Parathyroid adenoma (tissue), 2 donors: ENCODE measurements around the gene SSR2.

Experiments used
- H2AFZ ChIP-seq: fragments of 300-600 bp; sonication (generic); one replicate; pipeline ENCODE4 v1.7.0; 2017; ENCODE audit warnings: antibody characterized with exemption, mild to moderate bottlenecking
- H3K27ac ChIP-seq: fragments of 300-600 bp; sonication (generic); one replicate; pipeline ENCODE4 v1.7.0; 2017
- H3K27me3 ChIP-seq: fragments of 300-600 bp; sonication (generic); one replicate; pipeline ENCODE4 v1.7.0; 2017; ENCODE audit warnings: low read length; ENCODE audit not compliant: control insufficient read depth, insufficient read depth
- H3K36me3 ChIP-seq: fragments of 300-600 bp; sonication (generic); one replicate; pipeline ENCODE4 v1.7.0; 2017; ENCODE audit warnings: low read length; ENCODE audit not compliant: control insufficient read depth, insufficient read depth
- H3K4me1 ChIP-seq: fragments of 300-600 bp; sonication (generic); one replicate; pipeline ENCODE4 v1.7.0; 2017; ENCODE audit warnings: control low read depth
- H3K4me2 ChIP-seq: fragments of 300-600 bp; sonication (generic); one replicate; pipeline ENCODE4 v1.7.0; 2017; ENCODE audit warnings: low read length
- H3K4me3 ChIP-seq: fragments of 300-600 bp; sonication (generic); one replicate; pipeline ENCODE4 v1.7.0; 2017; ENCODE audit warnings: low read depth, low read length
- H3K79me2 ChIP-seq: fragments of 300-600 bp; sonication (generic); one replicate; pipeline ENCODE4 v1.7.0; 2017; ENCODE audit warnings: control low read depth
- H3K9ac ChIP-seq: fragments of 300-600 bp; sonication (generic); one replicate; pipeline ENCODE4 v1.7.0; 2017; ENCODE audit warnings: mild to moderate bottlenecking
- H3K9me3 ChIP-seq: fragments of 300-600 bp; sonication (generic); one replicate; pipeline ENCODE4 v1.7.0; 2017; ENCODE audit warnings: low read length; ENCODE audit not compliant: control insufficient read depth
- CTCF ChIP-seq: fragments of 300-600 bp; sonication (generic); IDR thresholded peaks from one replicate; pipeline ENCODE4 v1.7.0; 2017; ENCODE audit warnings: antibody characterized with exemption, mild to moderate bottlenecking
- donor health status: primary hyperparathyroidism.

The SSR2 gene

GRCh38 chr1:155971910-155972809, 48.6 kb downstream of the SSR2 start:
- no peak for TF ChIP-seq CTCF
- no peaks in the 10 kb centered on the region for H3K27me3 ChIP-seq
- no peak overlapping the region for H3K4me3 ChIP-seq
- no peaks in the 10 kb centered on the region for H3K9me3 ChIP-seq
- no peak overlapping the region for H2AFZ ChIP-seq
- H3K79me2 ChIP-seq, result no peaks in the 10 kb centered on the region
- H3K4me2 ChIP-seq, result no peak overlapping the region
- no peak overlapping the region for H3K9ac ChIP-seq
- H3K4me1 ChIP-seq, result no peaks in the 10 kb centered on the region
- no peaks in the 10 kb centered on the region for H3K36me3 ChIP-seq
- H3K27ac ChIP-seq, result no peak overlapping the region

- no peak overlapping the region for H3K9ac ChIP-seq
- H3K36me3 ChIP-seq, result no peaks in the 10 kb centered on the region
- no peak overlapping the region for H3K27ac ChIP-seq
- H3K27me3 ChIP-seq, result no peaks in the 10 kb centered on the region
- no peak overlapping the region for H3K4me2 ChIP-seq
- no peaks in the 10 kb centered on the region for H3K79me2 ChIP-seq
- no peak for TF ChIP-seq CTCF
- no peaks in the 10 kb centered on the region for H3K9me3 ChIP-seq
- H3K4me3 ChIP-seq, result no peak overlapping the region
- no peaks in the 10 kb centered on the region for H3K4me1 ChIP-seq
- H2AFZ ChIP-seq, result no peak overlapping the region
Observed at GRCh38 chr1:155970531-155971167, 50.1 kb downstream of the SSR2 start.

GRCh38 chr1:155969377-155969791, 51.4 kb downstream of the SSR2 start:
- no peaks in the 10 kb centered on the region for H3K27me3 ChIP-seq
- H3K9ac ChIP-seq, result no peak overlapping the region
- no peak overlapping the region for H3K4me3 ChIP-seq
- TF ChIP-seq CTCF, result no peak
- no peaks in the 10 kb centered on the region for H3K4me1 ChIP-seq
- H3K4me2 ChIP-seq, result no peak overlapping the region
- no peaks in the 10 kb centered on the region for H3K9me3 ChIP-seq
- H3K36me3 ChIP-seq, result no peaks in the 10 kb centered on the region
- H3K27ac ChIP-seq, result no peak overlapping the region
- no peak overlapping the region for H2AFZ ChIP-seq
- no peaks in the 10 kb centered on the region for H3K79me2 ChIP-seq

- Histone ChIP-seq H3K27me3 (no peaks in the 10 kb centered on the region), H3K4me2 (no peak overlapping the region), H3K4me1 (no peaks in the 10 kb centered on the region), H3K79me2 (no peaks in the 10 kb centered on the region), H3K27ac (no peak overlapping the region), H3K9me3 (no peaks in the 10 kb centered on the region), H3K9ac (no peak overlapping the region), H2AFZ (no peak overlapping the region), H3K36me3 (no peaks in the 10 kb centered on the region), H3K4me3 (no peak overlapping the region)
- TF ChIP-seq CTCF, result no peak
Observed at GRCh38 chr1:155968670-155969069, 52.1 kb downstream of the SSR2 start.
